Measurements from ENCODE around the gene RFX2.

Gene RFX2

DNA sequence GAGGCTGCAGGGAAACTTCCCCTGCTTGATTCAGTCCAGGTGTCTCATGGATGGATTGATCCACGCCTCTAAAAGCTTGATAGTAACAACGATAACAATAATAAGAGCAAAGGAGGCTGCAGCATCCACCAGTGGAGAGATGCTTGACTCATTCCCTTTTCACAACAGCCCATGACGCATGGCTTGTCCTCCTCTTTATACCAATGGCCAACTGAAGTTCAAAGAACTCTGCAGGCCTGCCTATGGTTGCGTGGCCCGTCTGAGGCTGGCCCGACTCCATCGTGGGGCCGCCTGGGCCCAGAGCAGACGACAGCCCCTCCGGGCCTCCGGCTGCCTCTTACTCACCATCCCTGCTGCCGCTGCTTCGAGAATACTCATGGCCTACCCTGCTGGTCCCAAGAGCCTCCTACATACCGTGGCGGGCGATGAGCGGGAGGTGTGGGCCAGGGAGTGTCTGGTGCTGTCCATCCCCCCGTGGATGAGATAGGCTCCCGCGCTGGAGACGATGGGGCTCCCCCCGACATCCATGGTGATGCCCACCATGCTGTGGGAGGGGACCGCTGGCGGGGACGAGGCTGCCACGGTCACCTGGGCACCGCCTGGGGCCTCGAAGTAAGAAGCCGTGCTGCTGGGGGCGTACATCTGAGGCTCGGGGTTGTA, 70.6 kb downstream of the RFX2 start:
- no peaks in the 10 kb centered on the region for H3K4me1 ChIP-seq (ENCODE audit: control insufficient read depth in 1 of 2, insufficient read depth in 1 of 2, low read depth in 1 of 2, low read length in 1 of 2)
- H3K36me3 ChIP-seq: peaks cover 53% of the 10 kb centered on the region
- TF ChIP-seq, protein P1, sequence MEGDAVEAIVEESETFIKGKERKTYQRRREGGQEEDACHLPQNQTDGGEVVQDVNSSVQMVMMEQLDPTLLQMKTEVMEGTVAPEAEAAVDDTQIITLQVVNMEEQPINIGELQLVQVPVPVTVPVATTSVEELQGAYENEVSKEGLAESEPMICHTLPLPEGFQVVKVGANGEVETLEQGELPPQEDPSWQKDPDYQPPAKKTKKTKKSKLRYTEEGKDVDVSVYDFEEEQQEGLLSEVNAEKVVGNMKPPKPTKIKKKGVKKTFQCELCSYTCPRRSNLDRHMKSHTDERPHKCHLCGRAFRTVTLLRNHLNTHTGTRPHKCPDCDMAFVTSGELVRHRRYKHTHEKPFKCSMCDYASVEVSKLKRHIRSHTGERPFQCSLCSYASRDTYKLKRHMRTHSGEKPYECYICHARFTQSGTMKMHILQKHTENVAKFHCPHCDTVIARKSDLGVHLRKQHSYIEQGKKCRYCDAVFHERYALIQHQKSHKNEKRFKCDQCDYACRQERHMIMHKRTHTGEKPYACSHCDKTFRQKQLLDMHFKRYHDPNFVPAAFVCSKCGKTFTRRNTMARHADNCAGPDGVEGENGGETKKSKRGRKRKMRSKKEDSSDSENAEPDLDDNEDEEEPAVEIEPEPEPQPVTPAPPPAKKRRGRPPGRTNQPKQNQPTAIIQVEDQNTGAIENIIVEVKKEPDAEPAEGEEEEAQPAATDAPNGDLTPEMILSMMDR (IDR thresholded peaks at IDR 0.05): no peak
- no peaks in the 10 kb centered on the region for H3K27me3 ChIP-seq
- H3K27ac ChIP-seq: no peak overlapping the region
- no peaks in the 10 kb centered on the region for H3K9me3 ChIP-seq
- no peak overlapping the region for H3K4me3 ChIP-seq (ENCODE audit: low read depth in 1 of 2, low read length in 1 of 2)

DNA sequence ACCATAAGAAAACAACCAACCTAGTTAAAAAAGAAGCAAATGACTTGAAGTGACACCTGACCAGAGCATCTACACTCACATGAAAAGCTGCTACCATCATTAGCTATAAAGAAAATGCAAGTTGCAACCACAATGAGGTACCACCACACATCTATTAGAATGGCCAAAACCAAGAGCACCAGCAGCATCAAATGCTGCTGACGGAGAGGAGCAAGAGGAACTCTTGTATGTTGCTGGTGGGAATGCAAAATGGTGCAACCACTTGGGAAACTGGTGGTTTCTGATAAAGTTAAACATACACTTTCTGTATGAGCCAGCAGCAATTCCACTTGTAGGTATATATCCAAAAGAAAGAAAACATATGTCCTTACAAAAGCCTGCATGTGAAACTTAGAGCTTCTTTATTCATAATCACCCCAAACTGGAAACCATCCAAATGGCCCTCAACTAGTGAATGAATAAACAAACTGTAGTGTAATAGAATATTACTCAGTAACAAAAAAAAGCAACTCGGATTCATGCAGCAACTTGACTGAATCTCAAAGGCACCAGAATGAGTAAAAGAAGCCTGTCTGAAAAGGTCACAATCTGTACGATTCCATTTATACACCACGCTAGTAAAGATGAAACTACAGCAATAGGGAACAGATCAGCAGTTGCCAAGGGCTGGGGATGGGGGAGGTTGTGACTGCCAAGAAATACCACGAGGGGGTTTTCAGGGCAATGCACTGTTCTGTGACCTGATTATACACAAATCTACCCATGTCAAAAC, 71.5 kb downstream of the RFX2 start:
- Histone ChIP-seq H3K4me3 (ENCODE audit: low read depth in 1 of 2, low read length in 1 of 2) (no peak overlapping the region), H3K4me1 (ENCODE audit: control insufficient read depth in 1 of 2, insufficient read depth in 1 of 2, low read depth in 1 of 2, low read length in 1 of 2) (no peaks in the 10 kb centered on the region), H3K9me3 (no peaks in the 10 kb centered on the region), H3K36me3 (peaks cover 46% of the 10 kb centered on the region), H3K27me3 (no peaks in the 10 kb centered on the region), H3K27ac (no peak overlapping the region)
- TF ChIP-seq, protein P1 (IDR thresholded peaks at IDR 0.05): no peak

DNA sequence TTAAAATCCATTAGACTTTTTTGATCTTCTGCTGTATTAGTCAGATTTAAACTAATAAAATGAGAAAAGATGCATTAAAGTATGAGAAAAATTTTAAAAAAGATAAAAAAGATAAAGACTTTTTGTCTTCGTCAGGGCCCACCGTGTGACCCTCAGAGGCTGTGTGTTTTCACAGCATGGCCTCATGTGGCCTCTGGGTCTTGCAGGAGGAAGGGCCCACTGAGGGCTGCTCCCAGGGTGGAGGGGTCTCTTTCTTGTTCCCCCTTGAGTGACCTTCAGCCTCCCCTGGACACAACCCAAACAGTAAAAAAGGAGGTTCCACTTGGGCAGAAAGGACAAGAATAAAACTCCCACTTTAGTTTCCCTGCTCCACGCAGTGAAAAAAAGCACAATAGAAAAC, 75.3 kb downstream of the RFX2 start:
- no peak overlapping the region for H3K4me3 ChIP-seq (ENCODE audit: low read depth in 1 of 2, low read length in 1 of 2)
- H3K9me3 ChIP-seq: no peaks in the 10 kb centered on the region
- H3K36me3 ChIP-seq: peaks cover 16% of the 10 kb centered on the region
- TF ChIP-seq, protein P1 (IDR thresholded peaks at IDR 0.05): no peak
- no peaks in the 10 kb centered on the region for H3K27me3 ChIP-seq
- H3K27ac ChIP-seq: no peak overlapping the region
- no peaks in the 10 kb centered on the region for H3K4me1 ChIP-seq (ENCODE audit: control insufficient read depth in 1 of 2, insufficient read depth in 1 of 2, low read depth in 1 of 2, low read length in 1 of 2)

DNA sequence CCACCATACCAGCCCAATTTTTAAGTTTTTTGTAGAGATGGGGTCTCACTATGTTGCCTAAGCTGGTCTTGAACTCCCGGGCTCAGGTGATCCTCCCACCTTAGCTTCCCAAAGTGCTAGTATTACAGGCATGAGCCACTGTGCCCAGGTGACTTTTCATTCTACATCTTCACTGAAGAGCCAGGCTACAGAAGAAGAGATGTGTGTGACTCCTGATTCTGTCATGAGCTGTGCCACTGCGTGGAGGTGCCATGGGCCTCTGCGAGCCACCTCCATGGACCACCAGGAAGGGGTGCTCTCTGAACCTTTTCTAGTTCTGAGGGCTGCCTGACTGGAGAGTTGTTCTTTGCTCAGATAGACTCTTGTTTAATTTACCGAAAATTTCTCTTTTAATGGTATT, 75.8 kb downstream of the RFX2 start:
- H3K4me1 ChIP-seq (ENCODE audit: control insufficient read depth in 1 of 2, insufficient read depth in 1 of 2, low read depth in 1 of 2, low read length in 1 of 2): no peaks in the 10 kb centered on the region
- H3K4me3 ChIP-seq (ENCODE audit: low read depth in 1 of 2, low read length in 1 of 2): no peak overlapping the region
- TF ChIP-seq, protein P1 (IDR thresholded peaks at IDR 0.05): no peak
- H3K27me3 ChIP-seq: no peaks in the 10 kb centered on the region
- no peaks in the 10 kb centered on the region for H3K9me3 ChIP-seq
- no peak overlapping the region for H3K27ac ChIP-seq
- peaks cover 11% of the 10 kb centered on the region for H3K36me3 ChIP-seq

DNA sequence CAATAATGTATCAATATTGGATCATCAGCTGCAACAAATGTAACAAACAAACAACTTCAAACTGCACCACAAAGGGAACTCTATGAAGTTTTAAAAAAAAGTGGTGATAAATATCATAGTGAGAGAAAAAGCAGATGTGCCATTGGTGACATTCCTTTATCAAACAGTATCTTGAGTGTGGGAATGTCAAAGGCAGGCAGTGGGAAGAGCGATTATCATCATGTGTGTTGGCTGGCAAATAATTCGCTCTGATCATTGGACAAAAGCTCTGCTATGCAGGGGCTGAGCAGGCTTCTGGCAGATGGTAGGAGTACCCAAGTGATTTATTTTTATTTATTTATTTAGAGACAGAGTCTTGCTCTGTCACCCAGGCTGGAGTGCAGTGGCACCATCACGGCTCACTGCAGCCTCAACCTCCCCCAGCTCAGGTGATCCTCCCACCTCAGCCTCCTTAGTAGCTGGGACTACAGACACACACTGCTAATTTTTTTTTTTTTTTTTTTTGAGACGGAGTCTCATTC, 76.5 kb downstream of the RFX2 start:
- peaks cover 8% of the 10 kb centered on the region for H3K36me3 ChIP-seq
- H3K4me3 ChIP-seq (ENCODE audit: low read depth in 1 of 2, low read length in 1 of 2): no peak overlapping the region
- no peaks in the 10 kb centered on the region for H3K9me3 ChIP-seq
- TF ChIP-seq, protein P1 (IDR thresholded peaks at IDR 0.05): no peak
- H3K27ac ChIP-seq: no peak overlapping the region
- H3K27me3 ChIP-seq: no peaks in the 10 kb centered on the region
- H3K4me1 ChIP-seq (ENCODE audit: control insufficient read depth in 1 of 2, insufficient read depth in 1 of 2, low read depth in 1 of 2, low read length in 1 of 2): no peaks in the 10 kb centered on the region
